Common myeloid progenitor, CD34-positive (primary cell): Measurements from ENCODE around the gene TRMT13.
A peak's percentile ranks its signal among the peaks of the same experiment; 100 is the strongest.

ENCODE experiments used
- CTCF ChIA-PET: fragments of 350-600 bp; sonication (Branson Sonifier 250); formaldehyde crosslinking; loops from one replicate; lab custom pipeline; 2021; ENCODE audit warnings: antibody characterized with exemption; lab: Charles Lee
- POLR2A ChIA-PET: fragments of 350-600 bp; sonication (Branson Sonifier 250); formaldehyde crosslinking; loops from one replicate; lab custom pipeline; 2021; ENCODE audit warnings: antibody characterized with exemption; lab: Charles Lee
- DNase-seq, 3 donors: peaks; one replicate each; pipeline versions ENCODE4 v3.0.0 to v3.0.0-alpha.2; 2013
- H3K27ac ChIP-seq, 2 experiments: 1 replicate in 1 of 2; 2 replicates in 1 of 2; pipeline ENCODE4 v1.7.0; 2013; ENCODE audit warnings: inconsistent platforms in 2 of 2, low read length in 2 of 2, mild to moderate bottlenecking in 2 of 2, low read depth in 1 of 2, moderate library complexity in 1 of 2; ENCODE audit not compliant: severe bottlenecking in 2 of 2, insufficient read depth in 1 of 2, poor library complexity in 1 of 2
- H3K27me3 ChIP-seq, 5 experiments: replicated peaks in 2 of 5; 1 replicate in 3 of 5; 2 replicates in 2 of 5; pipeline versions ENCODE4 v1.6.1 to v1.7.0; 2013; ENCODE audit warnings: low read length in 4 of 5, mild to moderate bottlenecking in 2 of 5, moderate library complexity in 2 of 5, inconsistent platforms in 1 of 5; ENCODE audit not compliant: insufficient read depth in 5 of 5, control insufficient read depth in 4 of 5
- H3K36me3 ChIP-seq, 4 experiments: 1 replicate in 2 of 4; 2 replicates in 2 of 4; pipeline versions ENCODE4 v1.6.1 to v1.7.0; 2013; ENCODE audit warnings: low read length in 3 of 4, control low read depth in 1 of 4, mild to moderate bottlenecking in 1 of 4; ENCODE audit not compliant: control insufficient read depth in 4 of 4, insufficient read depth in 4 of 4
- H3K4me1 ChIP-seq, 4 experiments: 1 replicate in 3 of 4; 2 replicates in 1 of 4; pipeline versions ENCODE4 v1.6.1 to v1.7.1; 2013; ENCODE audit warnings: low read length in 3 of 4, mild to moderate bottlenecking in 3 of 4, control low read depth in 1 of 4, inconsistent platforms in 1 of 4, moderate library complexity in 1 of 4; ENCODE audit not compliant: control insufficient read depth in 4 of 4, insufficient read depth in 4 of 4; ENCODE audit errors: control extremely low read depth in 1 of 4
- H3K4me3 ChIP-seq, 7 experiments: 1 replicate in 4 of 7; 2 replicates in 3 of 7; pipeline versions ENCODE4 v1.5.1 to v1.7.0; 2013; ENCODE audit warnings: mild to moderate bottlenecking in 7 of 7, low read length in 6 of 7, moderate library complexity in 6 of 7, inconsistent platforms in 2 of 7, low read depth in 2 of 7, control low read depth in 1 of 7; ENCODE audit not compliant: insufficient read depth in 4 of 7, control insufficient read depth in 1 of 7; ENCODE audit errors: extremely low read depth in 1 of 7
- H3K9me3 ChIP-seq, 5 experiments: 1 replicate in 4 of 5; 2 replicates in 1 of 5; pipeline versions ENCODE4 v1.6.1 to v1.7.1; 2013; ENCODE audit warnings: low read length in 4 of 5, mild to moderate bottlenecking in 2 of 5, inconsistent platforms in 1 of 5, low read depth in 1 of 5, moderate library complexity in 1 of 5; ENCODE audit not compliant: control insufficient read depth in 4 of 5, insufficient read depth in 2 of 5; ENCODE audit errors: control extremely low read depth in 1 of 5
- WGBS: methylation state at CpG from one replicate; pipeline ENCODE4 v1.1.5; 2013; ENCODE audit not compliant: insufficient coverage; 5-methylcytosine and 5-hydroxymethylcytosine counted together

Gene TRMT13

DNA sequence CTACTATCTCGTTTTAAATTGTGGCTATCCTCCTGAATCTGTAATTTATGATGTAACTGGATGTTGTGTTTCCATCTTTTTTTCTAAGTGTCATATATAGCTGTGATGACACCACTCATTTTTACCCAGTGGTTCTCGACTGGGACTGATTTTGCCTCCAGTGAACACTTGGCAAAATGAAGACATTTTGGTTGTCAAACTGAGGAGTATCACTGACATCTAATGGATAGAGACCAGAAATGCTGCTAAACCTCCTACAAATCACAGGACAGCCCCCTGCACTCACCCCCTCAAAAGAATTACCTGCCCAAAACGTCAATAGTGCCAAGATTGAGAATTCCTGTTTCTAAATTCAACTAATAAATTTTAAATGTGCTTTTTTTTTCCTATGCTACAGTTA, 1.9 kb downstream of the TRMT13 start:
- H3K4me3 ChIP-seq: peak overlapping the region in 1 of 7 experiments; percentile 93
- POLR2A ChIA-PET: no interaction called here

DNA sequence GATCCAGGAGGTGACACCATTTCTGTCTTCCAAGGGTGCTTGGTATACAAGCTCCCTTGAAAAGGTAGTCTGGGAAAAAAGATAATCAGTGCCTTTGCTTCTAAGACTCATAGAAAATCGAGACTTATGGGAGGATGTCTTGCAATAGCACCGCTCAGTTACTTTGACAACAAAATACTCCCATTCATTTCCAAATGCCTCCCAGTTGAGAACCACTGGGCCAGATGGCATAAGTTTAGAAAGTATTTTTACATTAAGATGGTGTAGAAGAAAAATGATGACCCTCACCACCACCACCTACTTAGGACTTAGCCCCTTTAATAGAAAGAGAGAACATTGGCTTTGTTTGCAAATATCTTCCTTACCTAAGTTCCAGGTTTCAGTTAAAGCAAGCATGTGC, 4.6 kb downstream of the TRMT13 start:
- H3K36me3 ChIP-seq: peaks cover 18 to 54% (median 42%) of the 10 kb centered on the region in 4 experiments
- no CpG with 5 or more reads among the region's 2 CpGs for WGBS

More for the DNA sequence above, 1.9 kb downstream of the TRMT13 start:
- DNase-seq: peak; percentile 11 to 35 (median 25)
- Histone ChIP-seq H3K27me3 (no peaks in the 10 kb centered on the region), H3K9me3 (no peaks in the 10 kb centered on the region), H3K36me3 (peaks cover 9 to 28% (median 21%) of the 10 kb centered on the region in 4 experiments), H3K4me1 (peaks cover 3 to 27% (median 17%) of the 10 kb centered on the region in 4 experiments), H3K27ac (no peak overlapping the region)
- WGBS: 67% methylated on average over 1 of the region's 3 CpGs
- CTCF ChIA-PET: interaction anchor here (0.8 to 1.0 kb wide), 2 partner anchors 328 to 334 kb away, joined by 3 read pairs; no protein-coding TSS in a partner anchor

GRCh38 chr1:100141192-100141591, 8.2 kb downstream of the TRMT13 start:
- no peak for DNase-seq
- 84% methylated on average over 3 of the region's 4 CpGs for WGBS
- ChIA-PET POLR2A (no interaction called here), CTCF (no interaction called here)
- H3K4me1 ChIP-seq: no peaks in the 10 kb centered on the region
- no peak overlapping the region for H3K27ac ChIP-seq
- H3K27me3 ChIP-seq: no peaks in the 10 kb centered on the region
- H3K36me3 ChIP-seq: peaks cover 28 to 89% (median 62%) of the 10 kb centered on the region in 4 experiments
- no peak overlapping the region for H3K4me3 ChIP-seq
- H3K9me3 ChIP-seq: no peaks in the 10 kb centered on the region

More for the DNA sequence above, 4.6 kb downstream of the TRMT13 start:
- peaks cover 3 to 14% (median 7%) of the 10 kb centered on the region in 4 experiments for H3K4me1 ChIP-seq
- no peak overlapping the region for H3K4me3 ChIP-seq
- ChIA-PET POLR2A (no interaction called here), CTCF (no interaction called here)
- H3K9me3 ChIP-seq: no peaks in the 10 kb centered on the region
- no peaks in the 10 kb centered on the region for H3K27me3 ChIP-seq
- no peak overlapping the region for H3K27ac ChIP-seq
- DNase-seq: no peak

DNA sequence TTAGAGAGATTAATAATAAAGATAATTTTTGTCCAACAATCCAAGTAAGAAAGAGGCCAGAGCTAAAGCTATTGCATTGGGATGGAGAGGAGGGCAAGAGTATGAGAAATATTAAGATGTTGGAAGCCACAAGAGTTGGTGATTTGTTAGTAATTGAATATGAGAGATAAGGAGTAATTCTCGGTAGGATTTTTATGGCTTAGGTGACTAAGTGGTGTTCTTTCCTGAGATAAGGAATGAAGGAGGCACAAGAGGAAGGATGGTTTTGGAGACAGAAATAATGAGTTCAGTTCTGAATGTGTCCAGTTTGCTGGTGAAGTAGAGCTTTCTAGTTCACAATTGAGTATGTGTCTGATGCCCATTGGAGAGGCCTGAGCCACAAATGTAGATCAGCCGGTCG, 9.4 kb downstream of the TRMT13 start:
- ChIA-PET POLR2A (no interaction called here), CTCF (no interaction called here)
- Histone ChIP-seq H3K4me3 (no peak overlapping the region), H3K27me3 (no peaks in the 10 kb centered on the region), H3K36me3 (peaks cover 30 to 91% (median 60%) of the 10 kb centered on the region in 4 experiments), H3K4me1 (no peaks in the 10 kb centered on the region), H3K27ac (no peak overlapping the region), H3K9me3 (no peaks in the 10 kb centered on the region)
- 96% methylated on average over 3 of the region's 3 CpGs for WGBS
- no peak for DNase-seq

DNA sequence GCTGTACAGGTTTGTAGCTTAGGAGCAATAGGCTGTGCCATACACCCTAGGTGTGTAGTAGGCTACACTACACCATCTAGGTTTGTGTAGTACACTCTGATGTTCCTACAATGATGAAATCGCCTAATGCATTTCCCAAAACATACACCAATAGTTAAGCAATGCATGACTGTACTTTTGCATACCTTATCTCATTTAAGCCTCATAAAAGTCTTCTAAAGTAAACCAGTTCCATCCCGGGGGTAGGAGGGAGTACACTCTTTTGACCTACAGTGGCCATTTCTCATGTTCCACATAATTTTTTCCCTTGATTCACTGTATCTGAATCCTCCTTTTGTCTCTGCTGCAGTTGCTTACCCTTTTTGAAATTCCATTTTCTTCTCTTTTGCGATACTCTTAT, 12.2 kb downstream of the TRMT13 start:
- 94% methylated on average over 3 of the region's 3 CpGs for WGBS

DNA sequence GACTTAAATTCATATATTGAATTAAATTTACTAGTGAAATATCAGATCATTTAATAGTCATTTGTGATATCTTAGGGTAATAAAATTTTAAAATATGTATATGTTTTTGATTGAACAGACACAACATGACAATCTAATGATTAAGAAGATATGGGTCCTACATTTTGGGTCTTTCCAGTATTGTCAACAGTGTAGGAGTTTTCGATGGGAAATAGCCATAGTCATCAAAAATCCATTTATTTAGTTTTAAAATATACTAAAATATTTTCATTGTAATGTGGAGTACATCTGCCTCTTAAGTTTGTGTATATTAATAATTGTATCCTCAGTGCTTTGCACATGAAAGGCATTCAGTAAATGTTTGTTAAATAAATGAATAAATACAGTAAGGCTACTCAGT, 14.0 kb downstream of the TRMT13 start:
- Histone ChIP-seq H3K36me3 (peaks cover 21 to 73% (median 34%) of the 10 kb centered on the region in 4 experiments), H3K4me3 (no peak overlapping the region), H3K27ac (no peak overlapping the region), H3K9me3 (no peaks in the 10 kb centered on the region), H3K27me3 (no peaks in the 10 kb centered on the region), H3K4me1 (no peaks in the 10 kb centered on the region)
- no peak for DNase-seq
- POLR2A ChIA-PET: no interaction called here
- CTCF ChIA-PET: no interaction called here
- WGBS: no CpG with 5 or more reads among the region's 1 CpG

More for the DNA sequence above, 12.2 kb downstream of the TRMT13 start:
- Histone ChIP-seq H3K4me1 (no peaks in the 10 kb centered on the region), H3K27ac (no peak overlapping the region), H3K9me3 (no peaks in the 10 kb centered on the region), H3K27me3 (no peaks in the 10 kb centered on the region), H3K4me3 (no peak overlapping the region), H3K36me3 (peaks cover 28 to 87% (median 45%) of the 10 kb centered on the region in 4 experiments)
- ChIA-PET CTCF (interaction anchor here (0.7 kb wide), 1 partner anchor 103 kb away, joined by 3 read pairs; no protein-coding TSS in a partner anchor), POLR2A (no interaction called here)
- DNase-seq: no peak

- Histone ChIP-seq H3K36me3 (peaks cover 17 to 64% (median 29%) of the 10 kb centered on the region in 4 experiments), H3K27ac (no peak overlapping the region), H3K4me3 (no peak overlapping the region), H3K9me3 (no peaks in the 10 kb centered on the region), H3K27me3 (no peaks in the 10 kb centered on the region), H3K4me1 (no peaks in the 10 kb centered on the region)
- CTCF ChIA-PET: interaction anchor here (0.9 kb wide), 1 partner anchor 305 kb away, joined by 4 read pairs; no protein-coding TSS in a partner anchor
- WGBS: 100% methylated on average over 1 of the region's 4 CpGs
- no peak for DNase-seq
- POLR2A ChIA-PET: no interaction called here
These were observed 14.9 kb downstream of the TRMT13 start for GRCh38 chr1:100147875-100148274.
